Stimulated activated CD4-positive, alpha-beta T cell treated with anti-CD3 and anti-CD28 coated beads, Interleukin-1b, Interleukin-23, amount 100 ng/mL, for 24 hours (primary cell): ENCODE data around the gene TCF7L2.

Source experiments
- DNase-seq, 4 experiments: peaks; one replicate each; pipeline ENCODE4 v3.0.0-alpha.2; 2020; ENCODE audit warnings: low read depth in 4 of 4, low spot score in 1 of 4

Gene TCF7L2

GRCh38 chr10:113020838-113021237, 70.8 kb downstream of the TCF7L2 start:
- no peak for DNase-seq

DNA sequence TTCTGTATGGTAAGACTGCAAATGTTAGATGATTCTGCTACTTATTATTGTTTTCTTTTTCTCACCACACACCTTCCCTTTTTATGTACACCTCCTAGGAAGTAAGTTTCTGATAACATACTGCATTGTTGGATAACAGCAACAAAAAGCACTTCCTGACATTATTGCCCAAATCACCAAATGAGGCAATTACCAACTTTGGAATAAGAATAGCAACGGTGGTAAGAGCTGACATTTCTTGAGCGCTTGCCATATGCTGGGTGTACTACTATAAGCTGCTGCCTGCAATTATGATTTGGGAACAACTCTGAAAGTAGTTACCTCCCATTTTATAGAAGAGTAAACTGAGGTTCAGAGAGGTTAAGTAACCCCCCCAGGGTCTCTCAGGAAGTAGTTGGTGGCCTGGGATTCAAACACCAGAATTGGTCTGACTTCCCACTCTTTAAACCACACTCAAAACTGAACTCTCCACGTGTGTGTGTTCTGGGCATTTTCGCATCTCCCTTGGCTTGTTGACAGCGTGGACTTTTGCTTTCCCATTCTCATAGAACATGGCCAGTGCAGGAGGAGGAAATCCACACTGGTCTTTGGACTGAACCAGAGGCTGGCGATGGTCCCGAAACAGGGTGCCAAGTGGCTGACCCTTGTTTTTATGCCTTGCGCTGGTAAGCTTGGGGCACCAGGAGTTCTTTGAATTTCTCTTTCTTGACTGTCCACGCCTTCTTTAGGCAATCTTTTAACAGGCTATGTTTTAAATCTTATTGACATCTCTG, 71.4 kb downstream of the TCF7L2 start:
- DNase-seq = no peak

DNA sequence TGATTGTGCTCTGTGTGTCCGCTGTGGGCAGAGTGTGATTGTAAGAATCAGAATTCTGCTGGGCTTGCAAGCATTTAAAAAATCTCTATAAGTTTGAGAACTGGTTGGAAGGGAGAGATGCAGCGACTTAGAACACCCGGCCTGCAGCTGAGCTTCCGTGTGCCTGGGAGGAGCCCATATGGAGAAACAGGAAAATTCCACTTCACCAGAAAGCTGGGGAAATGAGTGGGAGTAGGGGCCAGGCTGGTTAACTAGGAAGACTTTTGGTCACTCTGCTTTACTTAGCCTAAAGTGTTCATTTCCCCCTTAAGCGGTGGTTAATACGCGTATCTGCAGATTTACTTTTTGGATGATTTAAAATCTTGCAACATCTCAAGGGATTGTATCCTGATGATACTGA, 72.2 kb downstream of the TCF7L2 start:
- no peak for DNase-seq

DNA sequence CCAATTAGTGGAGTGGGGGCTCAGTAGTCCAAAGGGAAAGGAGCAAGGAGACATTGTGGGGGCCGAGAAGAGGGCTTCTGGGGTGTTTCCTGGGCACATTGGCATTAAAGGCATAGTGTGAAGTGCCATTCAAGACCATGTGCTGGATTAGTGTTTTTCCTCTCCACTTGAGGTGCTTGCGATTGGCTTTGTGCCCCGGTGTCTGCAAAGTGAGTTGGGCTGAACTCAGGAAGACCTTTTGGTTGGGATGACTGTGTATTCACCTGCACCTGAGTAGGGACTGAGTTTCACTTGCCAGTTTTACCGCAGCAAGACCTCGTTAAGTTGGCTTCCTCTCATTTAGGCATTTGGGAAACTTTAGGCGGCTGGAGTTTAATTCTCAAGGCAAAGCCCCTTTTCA, 73.0 kb downstream of the TCF7L2 start:
- DNase-seq = no peak

DNA sequence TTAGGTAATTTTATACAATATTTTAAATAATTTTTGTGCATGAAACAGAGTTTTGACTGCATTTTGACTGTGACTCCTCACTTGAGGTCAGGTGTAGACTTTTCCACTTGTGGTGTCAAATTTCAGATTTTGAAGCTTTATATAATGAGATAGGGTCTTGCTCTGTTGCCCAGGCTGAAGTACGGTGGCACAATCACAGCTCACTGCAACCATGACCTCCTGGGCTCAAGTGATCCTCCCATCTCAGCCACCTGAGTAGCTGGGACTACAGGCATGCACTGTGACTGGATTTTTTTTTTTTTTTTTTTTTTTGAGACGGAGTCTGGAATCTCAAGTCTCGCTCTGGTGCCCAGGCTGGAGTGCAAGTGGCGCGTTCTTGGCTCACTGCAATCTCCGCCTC, 74.9 kb downstream of the TCF7L2 start:
- DNase-seq = no peak

DNA sequence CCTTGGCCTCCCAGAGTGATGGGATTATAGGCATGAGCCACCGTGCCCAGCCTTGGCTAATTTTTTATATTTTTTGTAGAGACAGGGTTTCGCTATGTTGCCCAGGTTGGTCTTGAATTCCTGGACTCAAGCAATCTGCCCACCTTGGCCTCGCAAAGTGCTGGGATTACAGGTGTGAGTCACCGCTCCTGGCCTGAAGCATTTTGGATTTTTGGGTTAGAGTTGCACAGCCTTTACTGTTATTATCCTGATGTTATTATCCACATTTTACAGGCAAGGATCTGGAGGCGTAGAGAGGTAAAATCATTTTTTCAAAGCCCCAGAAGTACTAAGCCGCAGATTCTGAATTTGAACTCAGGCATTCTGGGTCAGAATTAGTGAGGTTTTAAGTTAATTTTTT, 75.4 kb downstream of the TCF7L2 start:
- no peak for DNase-seq

DNA sequence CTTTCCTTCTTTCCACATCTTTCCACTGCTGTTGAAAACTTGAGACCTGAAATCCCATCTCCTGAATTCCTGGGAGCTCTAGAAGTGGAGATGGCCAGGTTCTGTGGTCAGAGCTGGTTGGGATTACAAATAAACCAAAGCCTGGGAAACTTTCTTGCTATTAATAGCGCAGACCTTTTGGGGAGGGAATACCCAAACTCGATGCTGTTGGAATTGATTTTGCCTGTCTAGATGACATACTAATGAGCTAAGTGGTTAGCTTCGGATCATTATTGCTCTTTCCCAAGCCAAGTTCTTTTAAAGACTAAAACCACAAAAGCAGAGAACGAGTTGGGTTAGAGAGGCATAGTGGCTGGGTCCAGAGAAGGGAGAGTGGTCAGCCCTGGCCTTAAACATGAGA, 76.6 kb downstream of the TCF7L2 start:
- no peak for DNase-seq

GRCh38 chr10:113027230-113027573, 77.2 kb downstream of the TCF7L2 start:
- no peak for DNase-seq

DNA sequence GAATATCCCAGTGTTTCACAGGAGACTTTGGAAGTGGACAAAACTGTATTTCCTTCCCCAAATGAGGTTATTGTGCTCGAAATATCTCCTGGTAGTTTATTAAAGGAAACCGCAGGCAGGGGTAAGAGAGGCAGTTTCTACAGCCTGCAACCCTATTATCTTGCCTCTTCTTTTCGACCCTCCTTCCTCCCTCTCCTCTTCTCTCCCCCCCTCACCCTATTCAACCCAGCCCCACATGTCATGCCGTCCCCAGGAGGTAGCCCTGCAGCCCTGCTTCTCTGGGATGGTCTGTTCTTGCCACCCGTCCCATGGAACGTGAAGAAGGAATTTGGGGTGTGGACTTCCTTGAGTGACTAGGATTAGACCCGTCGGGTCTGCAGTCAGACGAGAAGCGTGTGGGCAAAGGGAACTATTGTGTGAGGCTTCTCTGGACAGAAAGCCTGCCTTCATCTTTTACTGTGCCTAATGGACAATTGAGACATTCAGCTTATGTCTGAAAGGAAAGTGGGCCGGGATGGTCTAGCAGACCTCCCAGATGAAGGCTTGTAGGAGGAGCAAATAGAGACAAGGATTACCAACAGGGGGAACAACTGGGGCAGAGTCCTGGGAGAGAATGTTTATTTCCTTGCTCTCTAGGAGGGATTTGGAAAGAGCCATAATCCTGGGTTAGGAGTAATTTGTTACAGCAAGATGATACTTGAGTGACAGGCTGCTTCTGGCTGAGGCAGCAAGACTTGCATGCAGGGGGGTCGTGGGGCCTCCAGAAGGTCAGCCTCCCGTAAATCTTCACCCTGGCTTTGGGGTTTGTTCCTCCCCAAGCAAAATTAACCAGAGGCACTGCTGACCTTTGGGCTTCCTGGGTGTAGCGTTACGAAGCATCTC, 77.8 kb downstream of the TCF7L2 start:
- DNase-seq = no peak

DNA sequence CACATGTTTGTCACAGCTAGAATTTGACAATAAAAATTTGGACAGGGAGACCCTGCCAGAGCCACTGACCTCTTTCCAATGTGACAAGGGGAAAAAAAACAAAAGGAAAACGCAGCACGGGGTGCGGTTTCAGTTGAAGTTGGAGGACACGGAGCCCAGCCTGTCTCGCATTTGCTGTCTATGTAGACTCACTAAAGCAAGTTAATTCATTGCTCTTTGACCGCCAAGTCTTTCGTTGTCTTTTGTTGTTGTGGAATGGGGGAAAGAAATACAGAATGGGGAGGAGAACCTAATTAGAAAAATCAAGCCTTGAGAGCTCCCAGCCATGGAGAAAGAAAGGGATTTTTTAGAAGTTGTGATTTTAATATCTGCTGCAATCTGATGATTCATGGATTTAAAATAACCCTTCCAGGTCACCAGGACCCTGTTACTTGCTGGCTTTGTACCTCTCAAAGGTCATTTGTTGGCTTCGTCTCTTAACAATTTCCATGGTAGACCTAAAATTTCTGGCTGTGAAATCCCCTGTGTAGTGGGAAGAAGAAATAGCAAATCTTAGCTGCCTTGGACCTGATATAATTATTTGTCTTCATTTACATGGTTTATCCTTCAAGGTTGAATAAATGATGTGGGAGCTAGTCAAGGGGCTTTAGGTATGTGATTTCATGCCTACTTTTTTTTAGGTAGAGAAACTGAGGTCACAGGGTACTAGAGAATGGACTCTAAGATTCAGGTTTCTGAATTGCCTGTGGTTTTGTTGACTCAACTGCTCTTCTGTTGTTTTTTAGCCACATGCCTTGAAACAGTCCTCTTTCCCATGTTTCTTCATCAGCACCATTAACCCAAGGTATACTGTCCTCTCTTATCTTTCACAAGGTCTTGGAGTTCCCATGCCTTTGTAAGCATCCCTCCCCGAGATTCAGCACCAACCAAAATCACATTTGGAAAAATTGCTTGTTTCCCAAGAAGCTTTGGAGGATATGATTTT, 78.7 kb downstream of the TCF7L2 start:
- no peak for DNase-seq

DNA sequence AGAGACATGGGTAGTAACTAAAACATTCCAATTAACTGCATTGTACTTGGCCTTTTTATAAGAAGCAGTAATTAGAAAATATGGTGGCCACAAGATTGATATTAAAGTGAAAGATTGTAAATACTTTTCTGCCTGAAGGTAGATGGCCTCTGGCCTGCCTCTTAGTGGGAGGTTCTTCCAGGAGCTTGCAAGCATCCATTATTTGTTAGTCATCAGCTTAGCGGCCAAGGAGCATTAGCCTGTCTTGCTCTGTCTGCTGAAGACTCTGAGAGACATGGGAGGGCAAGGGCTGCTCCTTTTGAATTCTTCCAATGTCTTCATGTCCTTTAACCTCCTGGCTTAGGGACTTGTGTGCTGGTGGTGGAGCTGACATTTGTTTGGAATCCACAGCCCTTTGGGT, 80.4 kb downstream of the TCF7L2 start:
- no peak for DNase-seq

- no peak for DNase-seq
Measured at GRCh38 chr10:113031147-113031546, 81.1 kb downstream of the TCF7L2 start.

DNA sequence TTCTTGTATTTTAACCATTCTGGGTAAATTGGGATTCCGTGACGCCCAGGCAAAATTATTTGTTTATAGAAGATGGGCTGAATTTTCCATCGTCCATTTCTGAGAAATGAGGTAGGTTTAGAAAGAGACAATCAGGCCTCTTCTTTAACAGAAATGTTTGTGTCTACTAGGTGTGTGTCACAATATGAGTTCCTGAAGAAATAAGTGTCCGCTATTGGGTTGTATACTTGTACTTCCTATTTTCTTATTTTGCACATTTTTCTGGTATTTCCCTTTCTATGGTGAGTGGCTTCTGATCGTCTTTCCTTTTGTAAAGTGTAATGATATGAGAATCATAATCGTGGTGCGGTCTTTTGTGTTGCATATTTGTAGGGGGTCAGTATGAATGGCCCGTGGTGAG, 83.9 kb downstream of the TCF7L2 start:
- DNase-seq = no peak

DNA sequence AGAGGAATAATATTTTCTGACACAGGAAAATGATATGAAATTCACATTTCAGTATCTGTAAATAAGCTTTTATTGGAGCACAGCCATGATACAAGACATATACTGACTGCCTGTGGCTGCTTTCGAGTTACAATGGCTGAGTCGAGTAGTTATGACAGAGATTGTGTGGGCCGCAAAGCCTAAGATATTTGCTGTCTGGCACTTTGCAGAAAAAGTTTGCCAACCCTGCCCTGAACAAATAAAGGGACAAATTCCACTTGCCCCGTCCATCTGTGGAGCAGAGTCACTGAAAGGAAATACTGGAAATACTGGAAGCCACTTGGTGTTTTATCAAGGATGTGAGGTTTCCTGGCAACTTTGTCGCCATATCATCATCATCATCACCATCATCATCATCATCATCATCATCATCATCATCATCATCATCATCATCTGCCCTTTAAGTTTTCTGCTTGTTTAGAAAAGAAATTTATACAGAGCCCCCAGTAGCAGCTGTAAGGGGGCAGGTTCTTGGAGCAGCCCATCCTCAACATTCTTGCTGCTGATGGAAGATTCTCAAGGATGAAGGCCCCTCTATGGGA, 85.8 kb downstream of the TCF7L2 start:
- no peak for DNase-seq

DNA sequence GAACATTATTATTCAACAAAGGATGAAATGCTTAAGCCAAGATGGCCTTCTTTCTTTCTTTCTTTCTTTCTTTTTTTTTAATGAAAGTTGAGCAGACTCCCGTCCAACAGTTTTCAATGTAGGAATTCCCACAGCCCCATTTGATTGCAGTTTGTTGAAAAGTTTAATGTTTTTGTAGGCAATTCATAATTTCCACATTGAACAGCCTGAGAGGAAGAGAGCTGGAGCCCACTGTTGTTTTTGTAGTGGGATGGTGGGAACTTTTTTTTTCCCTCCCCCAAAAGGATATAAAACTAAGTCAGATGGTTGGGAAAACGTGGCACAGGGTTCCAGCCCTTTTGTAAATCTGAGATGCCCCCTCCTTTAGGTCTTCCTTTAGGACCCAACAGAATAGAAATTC, 86.6 kb downstream of the TCF7L2 start:
- DNase-seq = no peak

- DNase-seq = no peak
Measured at GRCh38 chr10:113037218-113037617, 87.2 kb downstream of the TCF7L2 start.

DNA sequence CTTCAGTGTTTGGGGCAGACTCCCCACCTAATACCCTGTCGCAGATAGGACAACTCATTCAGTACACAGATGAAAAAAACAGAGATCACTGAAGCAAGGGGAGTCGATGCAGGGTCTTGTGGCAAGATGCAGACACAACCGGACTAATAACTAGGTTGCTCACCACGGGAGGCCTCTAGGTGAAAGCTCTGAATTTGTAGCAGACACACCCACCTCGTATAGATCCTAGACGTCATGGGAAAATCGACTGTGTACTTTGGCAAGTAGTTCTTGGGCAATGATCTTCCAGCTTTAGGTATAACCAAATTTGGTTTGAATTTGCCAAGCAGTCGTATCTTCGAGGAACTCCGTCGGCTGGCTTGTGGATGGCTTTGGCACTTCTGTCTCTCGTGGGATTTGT, 88.1 kb downstream of the TCF7L2 start:
- DNase-seq = no peak

- DNase-seq = no peak
Measured at GRCh38 chr10:113038985-113039384, 88.9 kb downstream of the TCF7L2 start.

- DNase-seq = no peak
Measured at GRCh38 chr10:113041324-113041723, 91.3 kb downstream of the TCF7L2 start.

- DNase-seq = no peak
Measured at GRCh38 chr10:113041841-113042750, 92.0 kb downstream of the TCF7L2 start.
